ENCODE data around the gene SERINC5. TPM values are rescaled to one million over a fixed set of nuclear protein-coding genes. Genes with fewer than 3 reads are reported as not detected.

SERINC5 gene
- total RNA-seq, 2 donors from 2014 or later = 134 to 183 TPM

- H3K9me3 ChIP-seq (ENCODE audit: control insufficient read depth, low read length) = no peaks in the 10 kb centered on the region
- peak overlapping the region; percentile 24 for H3K4me3 ChIP-seq (ENCODE audit: low read length)
- no peaks in the 10 kb centered on the region for H3K27me3 Mint-ChIP-seq (ENCODE audit: insufficient read depth)
- H3K36me3 Mint-ChIP-seq (ENCODE audit: low read depth) = no peaks in the 10 kb centered on the region
- H3K4me3 Mint-ChIP-seq = peak overlapping the region; percentile 18
- TF ChIP-seq CTCF (conservative IDR thresholded peaks at IDR 0.05) = no peak
- no peaks in the 10 kb centered on the region for H3K9me3 Mint-ChIP-seq
- WGBS, 2 experiments (ENCODE audit: insufficient coverage in 1 of 2, insufficient read length in 1 of 2) = 79 to 82% methylated on average over 2 to 5 of the region's 5 CpGs
- peak overlapping the region; percentile 98 for H3K27ac Mint-ChIP-seq
- H3K27ac ChIP-seq (ENCODE audit: low read depth, low read length) = peak overlapping the region; percentile 58
- DNase-seq = no peak
- peak overlapping the region; percentile 39 for H3K9ac ChIP-seq (ENCODE audit: extremely low read depth, low read length, poor library complexity, severe bottlenecking)
- peaks cover 24% of the 10 kb centered on the region for H3K4me1 ChIP-seq (ENCODE audit: control insufficient read depth, insufficient read depth, low read length)
- H3K27me3 ChIP-seq (ENCODE audit: control insufficient read depth, insufficient read depth, low read length, poor library complexity, severe bottlenecking) = no peaks in the 10 kb centered on the region
- peaks cover 36% of the 10 kb centered on the region for H3K4me1 Mint-ChIP-seq
- H3K36me3 ChIP-seq (ENCODE audit: control insufficient read depth, insufficient read depth, low read length) = no peaks in the 10 kb centered on the region
Measured at GRCh38 chr5:80094236-80094738, 161.6 kb downstream of the SERINC5 start.

GRCh38 chr5:80093796-80094195, 162.1 kb downstream of the SERINC5 start:
- Histone ChIP-seq H3K4me1 (ENCODE audit: control insufficient read depth, insufficient read depth, low read length) (peaks cover 24% of the 10 kb centered on the region), H3K9me3 (ENCODE audit: control insufficient read depth, low read length) (no peaks in the 10 kb centered on the region), H3K27ac (ENCODE audit: low read depth, low read length) (peak overlapping the region; percentile 58), H3K27me3 (ENCODE audit: control insufficient read depth, insufficient read depth, low read length, poor library complexity, severe bottlenecking) (no peaks in the 10 kb centered on the region), H3K9ac (ENCODE audit: extremely low read depth, low read length, poor library complexity, severe bottlenecking) (peak overlapping the region; percentile 42), H3K4me3 (ENCODE audit: low read length) (no peak overlapping the region), H3K36me3 (ENCODE audit: control insufficient read depth, insufficient read depth, low read length) (no peaks in the 10 kb centered on the region)
- peak; percentile 61 for TF ChIP-seq CTCF (conservative IDR thresholded peaks at IDR 0.05)
- Mint-ChIP-seq H3K4me3 (peak overlapping the region; percentile 18), H3K27ac (peak overlapping the region; percentile 98), H3K9me3 (no peaks in the 10 kb centered on the region), H3K4me1 (peaks cover 33% of the 10 kb centered on the region), H3K36me3 (ENCODE audit: low read depth) (no peaks in the 10 kb centered on the region), H3K27me3 (ENCODE audit: insufficient read depth) (no peaks in the 10 kb centered on the region)
- WGBS, 2 experiments (ENCODE audit: insufficient coverage in 1 of 2, insufficient read length in 1 of 2) = 52 to 59% methylated on average over 8 of the region's 8 CpGs
- peak; percentile 83 for DNase-seq

GRCh38 chr5:80092486-80093107, 163.3 kb downstream of the SERINC5 start:
- peaks cover 20% of the 10 kb centered on the region for H3K4me1 ChIP-seq (ENCODE audit: control insufficient read depth, insufficient read depth, low read length)
- H3K27me3 ChIP-seq (ENCODE audit: control insufficient read depth, insufficient read depth, low read length, poor library complexity, severe bottlenecking) = no peaks in the 10 kb centered on the region
- Mint-ChIP-seq H3K4me1 (peaks cover 26% of the 10 kb centered on the region), H3K27ac (peak overlapping the region; percentile 98), H3K27me3 (ENCODE audit: insufficient read depth) (no peaks in the 10 kb centered on the region), H3K4me3 (no peak overlapping the region), H3K36me3 (ENCODE audit: low read depth) (no peaks in the 10 kb centered on the region), H3K9me3 (no peaks in the 10 kb centered on the region)
- DNase-seq = no peak
- H3K36me3 ChIP-seq (ENCODE audit: control insufficient read depth, insufficient read depth, low read length) = no peaks in the 10 kb centered on the region
- no peak overlapping the region for H3K27ac ChIP-seq (ENCODE audit: low read depth, low read length)
- no peak for TF ChIP-seq CTCF (conservative IDR thresholded peaks at IDR 0.05)
- 89 to 91% methylated on average over 5 to 8 of the region's 8 CpGs for WGBS, 2 experiments (ENCODE audit: insufficient coverage in 1 of 2, insufficient read length in 1 of 2)
- no peaks in the 10 kb centered on the region for H3K9me3 ChIP-seq (ENCODE audit: control insufficient read depth, low read length)
- no peak overlapping the region for H3K9ac ChIP-seq (ENCODE audit: extremely low read depth, low read length, poor library complexity, severe bottlenecking)
- no peak overlapping the region for H3K4me3 ChIP-seq (ENCODE audit: low read length)

Data from endodermal cell (in vitro differentiated cells).